Kidney (tissue), 14 donors: ENCODE data around the gene GPR180. TPM values are rescaled to one million over a fixed set of nuclear protein-coding genes. Genes with fewer than 3 reads are reported as not detected.

Experiments used
- DNase-seq, 5 donors: peaks; one replicate each; pipeline ENCODE4 v3.0.0-alpha.2; 2013 to 2020
- FAIRE-seq: peaks from 2 replicates; lab custom pipeline; 2012; peaks lifted over from hg19 to GRCh38; lab: Jason Lieb, UNC
- H3K27ac ChIP-seq, 2 donors: one replicate each; pipeline ENCODE4 v1.7.0; 2013; ENCODE audit warnings: low read depth in 2 of 2, low read length in 2 of 2, inconsistent platforms in 1 of 2
- H3K27me3 ChIP-seq: one replicate; pipeline ENCODE4 v1.7.1; 2013; ENCODE audit warnings: low read length, inconsistent platforms; ENCODE audit not compliant: control insufficient read depth, insufficient read depth
- H3K36me3 ChIP-seq, 3 donors: one replicate each; pipeline versions ENCODE4 v1.7.0 to v1.7.1; 2013; ENCODE audit warnings: low read length in 3 of 3, control low read depth in 1 of 3, inconsistent platforms in 1 of 3; ENCODE audit not compliant: insufficient read depth in 3 of 3, control insufficient read depth in 2 of 3
- H3K4me1 ChIP-seq, 3 donors: one replicate each; pipeline versions ENCODE4 v1.7.0 to v1.7.1; 2013; ENCODE audit warnings: low read length in 3 of 3, inconsistent platforms in 1 of 3, low read depth in 1 of 3; ENCODE audit not compliant: control insufficient read depth in 2 of 3, insufficient read depth in 2 of 3
- H3K4me3 ChIP-seq, 3 donors: one replicate each; pipeline versions ENCODE4 v1.7.0 to v1.8.1; 2013; ENCODE audit warnings: low read length in 3 of 3, control low read depth in 1 of 3, inconsistent platforms in 1 of 3
- H3K9ac ChIP-seq, 3 donors: one replicate each; pipeline versions ENCODE4 v1.7.0 to v1.7.1; 2013; ENCODE audit warnings: low read length in 3 of 3, control low read depth in 1 of 3, inconsistent platforms in 1 of 3
- H3K9me3 ChIP-seq, 3 donors: one replicate each; pipeline versions ENCODE4 v1.7.0 to v1.7.1; 2013; ENCODE audit warnings: low read length in 3 of 3, control low read depth in 1 of 3, inconsistent platforms in 1 of 3; ENCODE audit not compliant: control insufficient read depth in 2 of 3, insufficient read depth in 1 of 3
- CTCF ChIP-seq: IDR thresholded peaks from 3 replicates; pipeline ENCODE4 v1.5.1; 2012; ENCODE audit warnings: mild to moderate bottlenecking, moderate library complexity, borderline replicate concordance; ENCODE audit not compliant: insufficient read depth; ENCODE audit errors: extremely low read depth
- intact Hi-C: fragments of 100-400 bp; cut with DNase I; formaldehyde crosslinking; loops from one replicate; pipeline ENCODE4 v1.11.1; 2022
- polyA plus RNA-seq: library from polyadenylated mRNA; stranded (reverse); fragments of 350-450 nt; fragmentation: Illumina TruSeq; extraction: RNeasy Lipid Tissue Mini Kit (QIAGEN cat#74804); gene quantifications from one replicate; pipeline ENCODE4 v1.2.3, GENCODE V29; 2014; ENCODE audit warnings: low read depth, low replicate concordance; ENCODE audit not compliant: insufficient read depth
- total RNA-seq: library from RNA; stranded (reverse); fragmentation: NEBNext Ultra II Directional; extraction: Animal tissue kit (Norgen Biotek cat#: 25700); gene quantifications from one replicate; pipeline ENCODE4 v1.2.1, GENCODE V29; 2021
- donor health status: control.
- donor health status: control.
- donor health status: control.
- donor health status: control.
- donor health status: control.
- donor health status: DM: yes; HTN: yes; CAD: no.
- donor health status: Normal renal cell carcinoma (clear cell type).

Gene GPR180
- total and polyA plus RNA-seq, 2 donors from 2014 or later, result 1.8 to 5.2 TPM

- H3K27me3 ChIP-seq, result peaks cover 6% of the 10 kb centered on the region
- no peak for DNase-seq
- H3K27ac ChIP-seq, result no peak overlapping the region
- intact Hi-C loops, result no loop called here
- no peak for FAIRE-seq
- H3K9ac ChIP-seq, result no peak overlapping the region
- H3K36me3 ChIP-seq, result no peaks in the 10 kb centered on the region
- no peaks in the 10 kb centered on the region for H3K4me1 ChIP-seq
- no peak overlapping the region for H3K4me3 ChIP-seq
- TF ChIP-seq CTCF, result no peak
- H3K9me3 ChIP-seq, result peaks cover 0 to 3% (median 0%) of the 10 kb centered on the region in 3 donors
Measured at GRCh38 chr13:94657167-94657566, 55.5 kb downstream of the GPR180 start.

- H3K27me3 ChIP-seq, result peaks cover 21% of the 10 kb centered on the region
- intact Hi-C loops, result no loop called here
- no peak for FAIRE-seq
Measured at GRCh38 chr13:94658926-94659597, 57.4 kb downstream of the GPR180 start.

GRCh38 chr13:94659598-94659946 is 57.9 kb downstream of the GPR180 start:
- peaks cover 21% of the 10 kb centered on the region for H3K27me3 ChIP-seq
- no peak overlapping the region for H3K27ac ChIP-seq
- H3K4me1 ChIP-seq, result no peaks in the 10 kb centered on the region
- H3K36me3 ChIP-seq, result no peaks in the 10 kb centered on the region
- TF ChIP-seq CTCF, result no peak
- H3K4me3 ChIP-seq, result no peak overlapping the region
- FAIRE-seq, result no peak
- intact Hi-C loops, result no loop called here
- peaks cover 0 to 3% (median 0%) of the 10 kb centered on the region in 3 donors for H3K9me3 ChIP-seq
- no peak overlapping the region for H3K9ac ChIP-seq
- DNase-seq, result no peak

More at GRCh38 chr13:94658926-94659597, 57.4 kb downstream of the GPR180 start:
- no peaks in the 10 kb centered on the region for H3K4me1 ChIP-seq
- no peak for TF ChIP-seq CTCF
- peaks cover 0 to 3% (median 0%) of the 10 kb centered on the region in 3 donors for H3K9me3 ChIP-seq
- H3K36me3 ChIP-seq, result no peaks in the 10 kb centered on the region
- no peak overlapping the region for H3K4me3 ChIP-seq
- H3K27ac ChIP-seq, result no peak overlapping the region
- H3K9ac ChIP-seq, result no peak overlapping the region
- no peak for DNase-seq
